ENCODE data around the gene SET.

The SET gene

DNA sequence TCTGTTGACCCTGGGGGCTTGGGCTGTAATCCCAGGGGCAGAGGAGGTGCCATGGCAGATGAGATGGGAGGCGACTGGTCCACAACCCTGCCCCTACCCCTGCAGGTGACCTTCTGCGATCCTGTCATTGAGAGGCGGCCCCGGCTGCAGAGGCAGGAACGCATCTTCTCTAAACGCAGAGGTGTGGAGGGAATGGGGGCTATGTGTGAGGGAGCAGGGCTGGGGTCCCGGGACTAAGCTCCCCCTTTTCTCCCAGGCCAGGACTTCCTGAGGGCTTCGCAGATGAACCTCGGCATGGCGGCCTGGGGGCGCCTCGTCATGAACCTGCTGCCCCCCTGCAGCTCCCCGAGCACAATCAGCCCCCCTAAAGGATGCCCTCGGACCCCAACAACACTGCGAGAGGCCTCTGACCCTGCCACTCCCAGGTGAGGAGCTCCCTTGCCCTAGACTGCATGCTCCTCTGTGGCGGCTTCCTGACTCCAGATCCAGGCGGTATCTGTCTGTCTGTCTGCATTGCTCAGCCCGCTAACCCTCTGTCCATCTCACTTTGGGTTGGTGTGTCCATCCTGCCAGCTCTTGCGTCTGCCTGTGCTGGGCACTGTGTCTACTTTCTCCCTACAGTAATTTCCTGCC is 25.0 kb downstream of the SET start:
- Mint-ChIP-seq H3K27ac (no peak overlapping the region), H3K27me3 (ENCODE audit: low read depth) (no peaks in the 10 kb centered on the region), H3K36me3 (ENCODE audit: low read depth) (peaks cover 2% of the 10 kb centered on the region), H3K4me3 (no peak overlapping the region), H3K4me1 (ENCODE audit: low read depth) (no peaks in the 10 kb centered on the region), H3K9me3 (no peaks in the 10 kb centered on the region)
- DNase-seq (ENCODE audit: low spot score), result no peak

- peaks cover 2% of the 10 kb centered on the region for H3K36me3 Mint-ChIP-seq (ENCODE audit: low read depth)
- H3K27ac Mint-ChIP-seq, result no peak overlapping the region
- no peaks in the 10 kb centered on the region for H3K9me3 Mint-ChIP-seq
- no peaks in the 10 kb centered on the region for H3K27me3 Mint-ChIP-seq (ENCODE audit: low read depth)
- no peaks in the 10 kb centered on the region for H3K4me1 Mint-ChIP-seq (ENCODE audit: low read depth)
- no peak overlapping the region for H3K4me3 Mint-ChIP-seq
- DNase-seq (ENCODE audit: low spot score), result no peak
Measured at GRCh38 chr9:128714586-128715435, 25.8 kb downstream of the SET start.

DNA sequence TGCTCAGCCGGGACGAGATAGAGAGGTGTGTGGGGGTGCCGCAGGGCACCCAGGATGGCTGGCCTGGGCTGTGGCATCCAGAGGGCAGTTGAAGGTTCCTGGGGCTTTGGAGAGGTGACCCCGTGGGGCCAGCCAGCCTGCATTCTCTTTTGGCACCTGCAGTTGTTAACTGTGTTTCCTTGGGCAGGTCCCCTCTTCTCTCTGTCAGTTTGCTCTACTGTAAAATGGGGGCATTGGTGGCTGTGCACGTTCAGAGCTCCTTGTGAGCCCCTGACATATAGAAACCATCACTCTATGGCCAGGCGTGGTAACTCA is 26.4 kb downstream of the SET start:
- H3K4me3 Mint-ChIP-seq, result no peak overlapping the region
- no peak overlapping the region for H3K27ac Mint-ChIP-seq
- H3K27me3 Mint-ChIP-seq (ENCODE audit: low read depth), result no peaks in the 10 kb centered on the region
- no peaks in the 10 kb centered on the region for H3K4me1 Mint-ChIP-seq (ENCODE audit: low read depth)
- peaks cover 2% of the 10 kb centered on the region for H3K36me3 Mint-ChIP-seq (ENCODE audit: low read depth)
- no peaks in the 10 kb centered on the region for H3K9me3 Mint-ChIP-seq
- DNase-seq (ENCODE audit: low spot score), result no peak

DNA sequence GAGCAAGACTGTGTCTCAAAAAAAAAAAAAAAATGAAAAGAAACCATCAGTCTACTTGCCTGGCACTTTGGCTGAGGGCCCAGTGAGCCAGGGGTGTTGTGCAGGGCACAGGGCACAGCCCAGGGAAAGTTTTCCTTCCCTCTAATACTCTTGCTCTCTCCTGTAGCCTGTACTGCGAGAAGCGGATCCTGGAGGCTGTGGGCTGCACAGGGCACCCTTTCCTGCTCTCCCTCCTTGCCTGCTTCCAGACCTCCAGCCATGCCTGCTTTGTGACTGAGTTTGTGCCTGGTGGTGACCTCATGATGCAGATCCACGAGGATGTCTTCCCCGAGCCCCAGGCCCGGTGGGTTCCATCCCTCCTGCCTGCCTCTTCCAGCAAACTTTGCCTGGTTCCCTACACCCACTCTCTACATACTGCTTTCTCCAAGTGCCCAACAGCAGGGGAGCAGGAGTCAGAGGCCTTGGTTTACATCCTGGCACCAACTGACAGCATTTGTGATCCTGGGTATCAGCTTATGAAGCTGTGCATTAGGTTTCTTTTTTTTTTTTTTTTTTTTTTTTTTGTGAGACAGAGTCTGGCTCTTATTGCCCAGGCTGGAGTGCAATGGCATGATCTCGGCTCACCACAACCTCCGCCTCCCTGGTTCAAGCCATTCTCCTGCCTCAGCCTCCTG is 27.7 kb downstream of the SET start:
- no peak for DNase-seq (ENCODE audit: low spot score)
- no peak overlapping the region for H3K27ac Mint-ChIP-seq
- H3K4me3 Mint-ChIP-seq, result no peak overlapping the region
- H3K27me3 Mint-ChIP-seq (ENCODE audit: low read depth), result no peaks in the 10 kb centered on the region
- peaks cover 2% of the 10 kb centered on the region for H3K36me3 Mint-ChIP-seq (ENCODE audit: low read depth)
- H3K9me3 Mint-ChIP-seq, result no peaks in the 10 kb centered on the region
- no peaks in the 10 kb centered on the region for H3K4me1 Mint-ChIP-seq (ENCODE audit: low read depth)

- Mint-ChIP-seq H3K27ac (no peak overlapping the region), H3K9me3 (no peaks in the 10 kb centered on the region), H3K27me3 (ENCODE audit: low read depth) (no peaks in the 10 kb centered on the region), H3K4me3 (no peak overlapping the region), H3K4me1 (ENCODE audit: low read depth) (peaks cover 8% of the 10 kb centered on the region), H3K36me3 (ENCODE audit: low read depth) (peaks cover 2% of the 10 kb centered on the region)
- no peak for DNase-seq (ENCODE audit: low spot score)
Measured at GRCh38 chr9:128718047-128718446, 29.0 kb downstream of the SET start.

DNA sequence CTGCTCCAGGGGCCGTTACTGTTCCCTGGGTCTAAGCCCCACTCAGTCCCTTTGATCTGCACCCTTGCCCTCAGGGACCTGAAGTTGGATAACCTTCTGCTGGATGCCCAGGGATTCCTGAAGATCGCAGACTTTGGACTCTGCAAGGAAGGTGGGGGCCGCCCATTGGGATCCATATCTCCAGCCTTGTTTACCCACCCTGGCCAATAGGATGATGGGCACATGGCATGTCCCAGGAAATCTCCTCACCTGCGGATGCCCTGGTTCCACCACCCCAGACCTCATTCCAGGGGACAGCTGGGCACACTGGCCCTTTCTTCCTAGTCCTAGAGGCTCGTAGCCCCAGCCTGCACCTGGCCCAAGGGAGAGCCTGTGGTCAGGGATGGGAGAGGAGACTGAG is 29.5 kb downstream of the SET start:
- peaks cover 10% of the 10 kb centered on the region for H3K4me1 Mint-ChIP-seq (ENCODE audit: low read depth)
- no peaks in the 10 kb centered on the region for H3K27me3 Mint-ChIP-seq (ENCODE audit: low read depth)
- H3K9me3 Mint-ChIP-seq, result no peaks in the 10 kb centered on the region
- DNase-seq (ENCODE audit: low spot score), result no peak
- no peak overlapping the region for H3K27ac Mint-ChIP-seq
- no peak overlapping the region for H3K4me3 Mint-ChIP-seq
- H3K36me3 Mint-ChIP-seq (ENCODE audit: low read depth), result peaks cover 2% of the 10 kb centered on the region

DNA sequence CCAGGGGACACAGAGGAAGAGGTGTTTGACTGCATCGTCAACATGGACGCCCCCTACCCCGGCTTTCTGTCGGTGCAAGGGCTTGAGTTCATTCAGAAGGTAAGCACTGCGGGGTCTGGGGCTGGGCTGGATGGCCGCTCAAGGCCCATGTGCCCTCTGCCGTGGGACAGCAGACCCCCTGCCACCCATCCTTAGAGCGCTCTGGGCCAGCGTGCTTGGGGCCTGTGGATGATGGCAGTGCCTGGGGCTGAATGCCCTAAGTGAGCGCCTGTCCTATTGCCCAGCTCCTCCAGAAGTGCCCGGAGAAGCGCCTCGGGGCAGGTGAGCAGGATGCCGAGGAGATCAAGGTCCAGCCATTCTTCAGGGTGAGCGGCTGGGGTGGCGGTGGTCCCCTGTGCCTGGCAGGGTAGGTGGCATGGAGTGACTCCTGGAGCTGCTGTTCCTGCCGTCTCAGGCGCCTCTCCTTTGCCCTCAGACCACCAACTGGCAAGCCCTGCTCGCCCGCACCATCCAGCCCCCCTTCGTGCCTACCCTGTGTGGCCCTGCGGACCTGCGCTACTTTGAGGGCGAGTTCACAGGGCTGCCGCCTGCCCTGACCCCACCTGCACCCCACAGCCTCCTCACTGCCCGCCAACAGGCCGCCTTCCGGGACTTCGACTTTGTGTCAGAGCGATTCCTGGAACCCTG is 31.0 kb downstream of the SET start:
- Mint-ChIP-seq H3K4me1 (ENCODE audit: low read depth) (peaks cover 18% of the 10 kb centered on the region), H3K27me3 (ENCODE audit: low read depth) (no peaks in the 10 kb centered on the region), H3K9me3 (no peaks in the 10 kb centered on the region), H3K4me3 (no peak overlapping the region), H3K36me3 (ENCODE audit: low read depth) (peaks cover 2% of the 10 kb centered on the region), H3K27ac (no peak overlapping the region)
- no peak for DNase-seq (ENCODE audit: low spot score)

GRCh38 chr9:128720841-128721486 is 31.9 kb downstream of the SET start:
- H3K27ac Mint-ChIP-seq, result no peak overlapping the region
- peaks cover 2% of the 10 kb centered on the region for H3K36me3 Mint-ChIP-seq (ENCODE audit: low read depth)
- DNase-seq (ENCODE audit: low spot score), result no peak
- peak overlapping the region; percentile 46 for H3K4me3 Mint-ChIP-seq
- peaks cover 24% of the 10 kb centered on the region for H3K4me1 Mint-ChIP-seq (ENCODE audit: low read depth)
- no peaks in the 10 kb centered on the region for H3K9me3 Mint-ChIP-seq
- H3K27me3 Mint-ChIP-seq (ENCODE audit: low read depth), result no peaks in the 10 kb centered on the region

GRCh38 chr9:128721487-128722010 is 32.5 kb downstream of the SET start:
- DNase-seq (ENCODE audit: low spot score), result no peak
- H3K9me3 Mint-ChIP-seq, result no peaks in the 10 kb centered on the region
- H3K27ac Mint-ChIP-seq, result no peak overlapping the region
- peak overlapping the region; percentile 100 for H3K4me3 Mint-ChIP-seq
- no peaks in the 10 kb centered on the region for H3K27me3 Mint-ChIP-seq (ENCODE audit: low read depth)
- H3K4me1 Mint-ChIP-seq (ENCODE audit: low read depth), result peaks cover 27% of the 10 kb centered on the region
- H3K36me3 Mint-ChIP-seq (ENCODE audit: low read depth), result peaks cover 2% of the 10 kb centered on the region

DNA sequence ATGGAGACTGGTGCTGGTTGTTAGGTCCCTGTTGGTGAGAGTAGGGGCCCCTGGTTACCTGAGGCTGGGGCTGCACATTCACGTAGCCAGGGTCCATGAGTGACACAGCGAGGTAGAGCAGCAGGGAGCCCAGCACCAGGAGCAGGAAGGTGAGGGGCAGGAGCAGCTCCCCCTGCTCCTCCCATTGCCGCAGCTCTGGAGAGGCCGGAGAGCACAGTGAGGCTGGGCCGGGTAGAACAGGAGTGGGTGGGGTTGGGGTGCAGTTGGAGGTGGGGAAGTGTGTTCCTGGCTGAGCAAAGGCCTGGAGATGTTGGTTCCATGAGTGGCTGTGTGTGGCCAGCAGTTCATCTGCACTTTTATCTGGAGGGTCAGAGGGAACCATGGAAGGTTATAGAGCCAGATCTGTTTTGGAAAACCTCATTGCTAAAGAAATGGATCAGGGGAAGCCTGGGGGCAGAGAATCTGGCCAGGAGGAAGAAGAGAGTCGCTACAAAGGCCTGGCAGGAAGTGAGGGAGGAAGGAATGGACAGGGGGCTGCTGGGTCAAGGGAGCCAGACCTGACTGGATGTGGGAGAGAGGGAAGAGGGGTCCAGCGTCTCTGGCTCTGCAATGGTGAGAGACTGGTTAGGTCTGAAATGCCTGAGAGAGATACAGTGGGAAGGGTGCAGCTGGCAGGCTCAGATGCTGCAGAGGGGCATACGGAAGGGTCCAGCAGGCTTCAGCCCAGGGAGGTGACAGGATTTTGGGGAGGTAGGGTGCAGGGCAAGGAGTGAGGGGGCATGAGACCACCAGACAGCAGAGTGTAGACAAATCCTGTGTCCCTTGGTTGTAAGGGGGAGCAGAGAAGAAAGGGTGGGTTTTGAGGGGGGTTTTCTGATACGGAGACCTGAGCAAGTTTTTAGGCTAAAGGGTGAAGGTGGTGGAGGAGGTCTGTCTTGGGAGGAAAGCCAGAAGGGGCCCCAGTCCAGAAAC is 33.6 kb downstream of the SET start:
- Mint-ChIP-seq H3K27ac (peak overlapping the region; percentile 98), H3K36me3 (ENCODE audit: low read depth) (peaks cover 2% of the 10 kb centered on the region), H3K9me3 (no peaks in the 10 kb centered on the region), H3K4me1 (ENCODE audit: low read depth) (peaks cover 31% of the 10 kb centered on the region), H3K27me3 (ENCODE audit: low read depth) (no peaks in the 10 kb centered on the region), H3K4me3 (peak overlapping the region; percentile 100)
- DNase-seq (ENCODE audit: low spot score), result no peak

DNA sequence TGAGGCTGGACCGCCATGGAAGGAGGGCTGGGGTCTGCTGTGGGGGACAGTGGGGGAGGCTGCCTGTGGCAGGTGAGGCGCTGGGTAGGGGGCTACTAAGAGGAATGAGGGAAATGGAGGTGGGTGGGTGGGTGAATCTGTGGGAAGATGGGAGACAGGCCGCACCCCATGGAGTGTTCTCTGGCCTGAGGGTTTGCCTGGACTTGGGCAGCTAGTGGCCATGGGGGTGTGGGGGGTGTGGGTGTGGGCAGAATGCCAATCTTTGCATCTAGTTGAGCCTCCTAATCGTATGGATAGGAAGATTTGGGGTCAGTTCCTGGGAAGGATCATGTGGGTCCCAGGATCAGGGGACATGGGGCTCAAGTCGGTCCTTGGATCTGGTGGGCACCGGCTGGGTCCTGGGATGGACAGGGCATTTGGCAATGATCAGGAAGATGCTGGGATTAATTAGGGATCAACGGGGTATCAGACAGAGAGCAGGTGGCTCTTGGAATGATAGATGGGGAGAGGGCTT is 34.4 kb downstream of the SET start:
- peak overlapping the region; percentile 98 for H3K27ac Mint-ChIP-seq
- H3K36me3 Mint-ChIP-seq (ENCODE audit: low read depth), result no peaks in the 10 kb centered on the region
- no peak for DNase-seq (ENCODE audit: low spot score)
- H3K9me3 Mint-ChIP-seq, result no peaks in the 10 kb centered on the region
- no peaks in the 10 kb centered on the region for H3K27me3 Mint-ChIP-seq (ENCODE audit: low read depth)
- peaks cover 32% of the 10 kb centered on the region for H3K4me1 Mint-ChIP-seq (ENCODE audit: low read depth)
- peak overlapping the region; percentile 100 for H3K4me3 Mint-ChIP-seq

DNA sequence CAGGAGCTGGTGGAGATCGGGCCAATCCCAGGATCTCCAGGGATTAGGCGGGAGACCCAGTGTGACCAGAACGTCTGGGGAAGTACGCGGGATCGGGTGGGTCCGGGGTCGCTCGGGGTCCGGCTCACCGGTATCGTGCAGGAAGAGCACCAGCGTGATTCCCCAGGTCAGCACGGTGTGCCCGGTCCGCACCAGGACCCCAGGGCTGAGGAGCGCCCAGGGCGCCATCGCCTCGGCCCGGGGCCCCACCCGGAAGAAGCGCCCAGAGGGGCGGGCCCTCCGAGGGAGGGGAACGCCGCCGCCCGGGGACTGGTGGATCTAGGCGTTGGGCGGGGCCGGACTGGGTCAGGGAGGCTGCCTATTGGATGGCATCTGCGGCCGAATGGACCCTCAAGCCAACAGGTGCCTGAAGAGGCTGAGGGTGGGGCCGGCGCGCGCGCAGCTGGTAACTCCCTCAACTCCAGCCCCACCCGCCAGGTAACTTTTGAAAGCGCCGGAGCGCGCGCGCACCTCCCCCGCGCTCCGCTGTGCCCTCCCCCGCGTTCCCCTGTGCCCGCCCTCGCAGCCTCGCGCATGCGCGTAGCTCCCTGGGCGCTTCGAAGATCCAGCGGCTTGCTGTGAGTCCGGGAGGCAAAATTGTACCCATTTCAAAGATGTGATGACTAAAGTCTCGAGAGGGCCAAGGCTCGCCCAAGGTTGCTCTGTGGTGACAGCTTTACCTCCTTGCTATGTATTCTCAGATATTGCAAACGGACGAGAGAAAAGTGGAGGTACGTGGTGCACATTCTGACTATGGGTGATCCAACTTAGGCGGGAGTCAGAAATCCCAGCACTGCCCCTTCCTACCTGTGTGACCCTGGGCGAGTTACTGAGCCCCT is 35.1 kb downstream of the SET start, which contains the start of gene ZDHHC12:
Gene ZDHHC12 (minus strand): TSS at position 262 of the 878 bp plus-strand sequence. CDS start 34 bp downstream, at position 228.
- H3K9me3 Mint-ChIP-seq, result no peaks in the 10 kb centered on the region
- peaks cover 33% of the 10 kb centered on the region for H3K4me1 Mint-ChIP-seq (ENCODE audit: low read depth)
- H3K27ac Mint-ChIP-seq, result peak within 1 kb of the TSS; percentile 98
- no peaks in the 10 kb centered on the region for H3K27me3 Mint-ChIP-seq (ENCODE audit: low read depth)
- H3K4me3 Mint-ChIP-seq, result peak within 1 kb of the TSS; percentile 100
- peak; percentile 99 for DNase-seq (ENCODE audit: low spot score)
- H3K36me3 Mint-ChIP-seq (ENCODE audit: low read depth), result no peaks in the 10 kb centered on the region
